Measurements from ENCODE around the gene SLC26A9.

Gene SLC26A9

DNA sequence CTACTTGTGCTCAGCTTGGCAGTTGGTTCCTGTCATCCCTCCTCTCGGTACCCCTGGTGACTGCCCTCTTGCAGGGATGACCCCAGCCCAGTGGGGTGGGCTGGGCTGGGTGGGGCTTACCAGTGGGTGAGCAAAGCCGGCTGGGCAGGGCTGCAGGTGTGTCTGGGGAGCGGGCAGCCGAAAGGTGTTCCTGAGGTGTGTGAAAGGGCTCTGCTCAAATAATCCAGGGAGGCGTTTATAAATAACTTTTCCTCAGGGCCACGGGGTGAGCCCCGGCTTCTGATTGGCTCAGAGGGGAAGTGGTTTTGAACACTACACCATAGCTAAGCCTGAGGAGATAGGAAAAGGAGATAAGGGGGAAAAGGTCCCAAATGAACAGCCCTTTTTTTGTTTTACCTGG lies at the start of gene SLC26A9:
Gene SLC26A9, minus strand, starts transcription at position 212 of the 400 bp plus-strand sequence. CDS start 7,636 bp downstream, outside the sequence.
- DNase-seq (ENCODE audit: low spot score), result no peak

- DNase-seq (ENCODE audit: low spot score), result no peak
Observed at GRCh38 chr1:205992218-205992882, 49.1 kb upstream of the SLC26A9 start.

DNA sequence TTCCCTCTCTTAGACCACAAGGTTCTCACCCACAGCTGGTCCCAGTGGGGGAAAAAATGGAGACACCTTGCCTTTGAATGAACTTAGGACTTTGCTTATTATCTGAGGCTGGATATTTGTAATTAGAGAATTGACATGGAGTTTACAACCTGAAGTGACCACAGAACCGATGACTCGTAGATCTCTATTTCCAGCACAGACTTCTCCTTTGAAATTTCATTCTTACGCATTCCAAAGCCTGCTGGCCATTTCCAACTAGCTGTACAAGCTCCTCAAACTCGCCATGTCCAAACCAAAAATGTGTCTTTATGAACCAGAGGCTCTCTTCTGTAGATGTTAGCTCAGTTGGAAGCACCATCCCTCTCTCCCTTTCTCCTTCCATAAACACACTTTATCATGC lies 48.0 kb upstream of the SLC26A9 start:
- DNase-seq (ENCODE audit: low spot score), result no peak

- no peak for DNase-seq (ENCODE audit: low spot score)
Observed at GRCh38 chr1:205990226-205990625, 47.0 kb upstream of the SLC26A9 start.

DNA sequence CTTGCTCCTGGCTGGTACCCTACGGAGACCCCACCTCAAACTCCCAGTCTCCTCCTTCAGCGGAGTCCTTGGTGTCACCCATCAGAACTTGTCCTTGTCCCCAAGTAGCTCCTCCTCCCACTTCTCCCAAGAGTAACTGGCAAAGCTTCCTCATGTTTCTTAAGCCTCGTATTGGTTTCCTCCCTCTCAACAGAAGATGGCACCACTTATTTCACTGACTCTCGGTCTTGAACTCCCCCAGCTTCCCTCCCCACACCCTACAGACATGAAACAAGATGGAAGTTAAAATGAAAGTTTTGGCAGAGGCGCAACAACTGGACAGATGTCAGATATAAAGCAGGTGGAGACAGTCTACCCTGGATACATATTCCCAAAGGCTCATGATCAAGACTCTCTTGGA lies 46.5 kb upstream of the SLC26A9 start:
- DNase-seq (ENCODE audit: low spot score), result no peak

- no peak for DNase-seq (ENCODE audit: low spot score)
Observed at GRCh38 chr1:205988585-205988995, 45.3 kb upstream of the SLC26A9 start.

- no peak for DNase-seq (ENCODE audit: low spot score)
Observed at GRCh38 chr1:205986861-205987260, 43.6 kb upstream of the SLC26A9 start.

- no peak for DNase-seq (ENCODE audit: low spot score)
Observed at GRCh38 chr1:205986292-205986691, 43.0 kb upstream of the SLC26A9 start.

GRCh38 chr1:205985330-205986005 lies 42.2 kb upstream of the SLC26A9 start:
- DNase-seq (ENCODE audit: low spot score), result peak; percentile 23

DNA sequence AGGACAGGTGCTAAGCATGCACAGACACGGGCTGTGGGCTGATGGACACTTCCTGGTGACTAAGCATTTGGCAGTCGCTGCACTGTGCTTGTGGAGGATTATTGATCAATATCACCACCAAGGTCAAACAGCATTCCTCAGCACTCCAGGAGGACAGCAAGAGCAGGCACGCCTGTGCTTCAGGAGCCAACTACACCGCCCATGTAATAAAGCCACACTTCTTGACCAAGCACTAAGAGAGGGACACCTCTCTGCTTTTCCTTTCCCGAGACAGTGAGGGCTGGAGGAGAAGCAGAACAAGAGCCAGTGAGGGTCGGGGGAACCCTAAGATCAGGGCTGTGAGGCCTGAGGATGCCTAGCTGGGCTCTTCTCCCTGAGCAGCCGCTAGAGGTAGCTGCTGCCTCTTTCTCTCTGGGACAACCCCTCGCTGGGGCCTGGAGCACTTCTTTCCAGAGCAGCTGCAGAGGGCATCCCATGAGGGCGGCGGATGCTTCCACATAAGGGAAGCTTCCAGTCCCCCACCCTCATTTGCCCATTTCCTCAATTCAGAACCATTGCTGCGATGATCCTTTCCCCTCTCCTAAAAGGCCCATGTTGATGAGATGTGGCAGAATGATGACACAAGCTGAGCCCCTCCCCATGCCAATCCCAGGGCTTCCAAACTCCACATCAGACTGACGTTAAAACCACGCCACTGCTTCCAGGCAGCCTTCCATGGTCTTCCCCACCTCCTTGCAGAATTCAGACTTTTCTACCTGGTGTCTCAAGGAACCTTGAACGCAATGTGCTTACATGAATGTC lies 40.9 kb upstream of the SLC26A9 start:
- peak; percentile 57 for DNase-seq (ENCODE audit: low spot score)

GRCh38 chr1:205981257-205981656 lies 38.0 kb upstream of the SLC26A9 start:
- DNase-seq (ENCODE audit: low spot score), result no peak

GRCh38 chr1:205980237-205980870 lies 37.1 kb upstream of the SLC26A9 start:
- DNase-seq (ENCODE audit: low spot score), result no peak

- no peak for DNase-seq (ENCODE audit: low spot score)
Observed at GRCh38 chr1:205979301-205979700, 36.0 kb upstream of the SLC26A9 start.

GRCh38 chr1:205978676-205979075 lies 35.4 kb upstream of the SLC26A9 start:
- DNase-seq (ENCODE audit: low spot score), result no peak

GRCh38 chr1:205977402-205978014 lies 34.3 kb upstream of the SLC26A9 start:
- peak; percentile 79 for DNase-seq (ENCODE audit: low spot score)

DNA sequence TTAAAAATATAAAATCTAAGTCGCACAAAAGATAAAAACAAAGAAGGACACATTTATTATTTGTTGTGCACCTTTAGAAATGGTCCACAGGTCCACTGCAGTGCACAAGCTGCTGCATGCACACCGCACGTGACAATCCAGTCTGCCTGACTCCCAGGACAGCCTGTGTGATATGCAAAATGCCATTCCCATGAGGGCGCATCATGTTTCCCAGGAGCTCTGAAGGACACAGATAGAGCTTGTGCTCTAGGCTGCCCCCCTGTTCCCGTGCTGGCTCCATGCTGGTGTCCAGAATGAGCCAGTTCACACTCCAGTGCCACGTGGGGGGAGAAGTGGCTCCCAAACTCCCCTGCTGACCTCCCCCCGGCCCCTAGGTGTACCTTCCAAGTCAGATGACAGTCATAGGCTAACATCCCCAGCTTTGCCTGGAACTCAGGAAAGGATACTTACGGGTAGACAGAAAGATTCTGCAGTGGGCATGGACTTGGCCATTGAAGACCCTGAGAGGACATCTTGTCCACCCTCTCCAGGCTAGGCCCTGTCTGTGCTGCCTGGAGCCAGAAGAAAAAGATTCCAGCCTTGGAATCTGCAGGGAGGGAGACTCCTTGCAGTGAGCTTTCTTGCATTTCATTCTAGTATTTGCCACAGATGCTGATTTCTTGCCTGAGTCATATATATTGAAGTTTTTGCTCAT lies 33.6 kb upstream of the SLC26A9 start:
- peak; percentile 23 for DNase-seq (ENCODE audit: low spot score)

DNA sequence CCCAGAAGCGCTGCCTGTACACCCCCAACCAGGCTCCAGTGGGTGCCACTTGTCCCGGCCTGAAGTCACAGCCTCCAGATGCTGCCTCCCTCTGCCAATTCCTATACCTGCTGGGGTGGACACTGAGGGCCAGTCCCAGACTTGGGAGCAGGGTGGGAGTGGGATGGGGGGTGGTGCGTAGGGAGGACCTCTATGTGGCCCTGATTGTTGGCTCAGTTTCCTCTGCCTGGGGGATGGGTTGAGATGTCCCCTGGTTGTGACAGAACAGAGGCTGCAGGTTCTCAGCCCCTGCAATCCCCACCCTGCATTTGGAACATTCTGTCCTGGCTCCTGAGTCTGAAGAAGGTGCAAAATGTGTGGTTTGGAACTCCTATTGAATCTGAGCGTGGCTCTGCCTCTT lies 32.8 kb upstream of the SLC26A9 start:
- no peak for DNase-seq (ENCODE audit: low spot score)

DNA sequence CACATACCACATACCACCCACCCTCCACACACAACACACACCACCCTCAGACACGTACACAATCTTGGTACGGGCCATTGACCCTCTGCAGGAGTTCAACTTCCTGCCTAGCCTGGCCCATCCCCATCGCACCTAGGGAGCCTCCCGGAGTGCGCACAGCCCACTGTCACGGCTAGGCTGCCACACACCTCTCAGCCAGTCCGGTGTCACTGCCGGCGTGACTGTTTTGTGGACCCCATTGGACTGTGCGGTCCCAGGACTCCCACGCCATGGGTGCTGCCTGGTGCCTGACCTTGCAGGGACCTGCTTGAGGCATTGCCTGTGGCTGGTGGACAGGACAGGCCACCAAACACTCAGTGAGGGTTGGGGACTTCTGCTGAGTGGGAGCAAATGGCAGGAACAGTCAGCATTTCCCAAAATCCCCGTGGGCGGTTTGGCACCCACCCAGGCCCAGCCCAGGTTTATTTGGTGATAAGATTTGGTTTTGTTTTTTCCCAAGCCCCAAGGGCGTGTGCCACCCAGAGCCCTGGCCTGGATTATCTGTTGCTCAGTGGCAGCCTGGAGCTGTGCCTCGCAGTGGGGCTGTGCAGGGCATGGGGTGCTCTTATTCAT lies 32.2 kb upstream of the SLC26A9 start:
- DNase-seq (ENCODE audit: low spot score), result no peak

GRCh38 chr1:205974712-205975111 lies 31.5 kb upstream of the SLC26A9 start:
- no peak for DNase-seq (ENCODE audit: low spot score)

DNA sequence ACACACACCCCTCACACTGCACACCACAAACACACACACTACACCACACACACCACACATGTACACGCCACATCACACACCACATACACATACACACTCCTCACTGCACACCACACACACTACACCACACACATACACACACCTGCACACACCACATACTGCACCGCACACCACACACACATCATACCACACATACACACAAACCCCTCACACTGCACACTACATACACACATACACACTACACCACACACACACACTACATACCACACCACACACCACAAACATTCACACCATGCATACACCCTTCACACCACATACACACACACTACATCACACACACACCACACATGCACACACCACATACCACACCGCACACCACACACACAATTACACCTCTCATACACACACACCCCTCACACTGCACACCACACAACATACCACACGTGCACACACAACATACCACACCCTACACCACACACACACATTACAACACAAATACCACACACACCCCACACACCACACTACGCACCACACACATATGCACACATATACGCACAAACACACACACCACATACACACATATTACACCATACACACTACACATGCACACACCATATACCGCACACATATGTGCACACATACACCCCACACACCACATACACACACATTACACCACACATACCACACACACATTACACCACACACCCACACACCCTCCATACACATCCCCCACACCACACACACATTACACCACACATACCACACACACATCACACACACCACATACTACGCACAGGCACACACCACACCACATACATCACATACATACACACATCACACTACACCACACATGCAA lies 30.3 kb upstream of the SLC26A9 start:
- DNase-seq (ENCODE audit: low spot score), result no peak
